Neural cell (in vitro differentiated cells): ENCODE results near the gene CCM2L.

Source experiments
- EP300 ChIP-seq: fragments of 450-650 bp; conservative IDR thresholded peaks from 2 replicates; pipeline ENCODE4 v1.6.1; 2014; ENCODE audit warnings: antibody characterized with exemption, mild to moderate bottlenecking, moderate library complexity; ENCODE audit not compliant: poor library complexity, severe bottlenecking
- EZH2 ChIP-seq: fragments of 200-600, 300-800 bp; shearing (Covaris generic), sonication (generic); IDR thresholded peaks from 2 replicates; pipeline ENCODE4 v1.6.1; 2014; ENCODE audit warnings: antibody characterized with exemption, low read length, borderline replicate concordance, mild to moderate bottlenecking; ENCODE audit not compliant: insufficient read depth, poor library complexity, severe bottlenecking
- MXI1 ChIP-seq: fragments of 450-650 bp; conservative IDR thresholded peaks from 2 replicates; pipeline ENCODE4 v1.6.1; 2014; ENCODE audit warnings: antibody characterized with exemption, mild to moderate bottlenecking; ENCODE audit not compliant: poor library complexity, severe bottlenecking
- POLR2AphosphoS5 ChIP-seq: IDR thresholded peaks from 2 replicates; pipeline ENCODE4 v1.6.1; 2012
- RAD21 ChIP-seq: fragments of 450-650 bp; conservative IDR thresholded peaks from 2 replicates; pipeline ENCODE4 v1.6.1; 2014; ENCODE audit warnings: antibody characterized with exemption, mild to moderate bottlenecking, moderate library complexity
- SMC3 ChIP-seq: fragments of 450-650 bp; conservative IDR thresholded peaks from 2 replicates; pipeline ENCODE4 v1.6.1; 2014; ENCODE audit warnings: antibody characterized with exemption, mild to moderate bottlenecking, moderate library complexity; ENCODE audit not compliant: poor library complexity
- TAF1 ChIP-seq: IDR thresholded peaks from 2 replicates; pipeline ENCODE4 v1.6.1; 2012; ENCODE audit warnings: low read depth
- TF ChIP-seq, protein P1 (sequence below): fragments of 450-650 bp; IDR thresholded peaks from 2 replicates; pipeline ENCODE4 v1.5.1; 2014; ENCODE audit warnings: antibody characterized with exemption, mild to moderate bottlenecking, moderate library complexity; ENCODE audit not compliant: poor library complexity, severe bottlenecking
- TF ChIP-seq, protein P2 (sequence below): IDR thresholded peaks from 2 replicates; pipeline ENCODE4 v1.6.1; 2012; ENCODE audit warnings: borderline replicate concordance

DNA sequence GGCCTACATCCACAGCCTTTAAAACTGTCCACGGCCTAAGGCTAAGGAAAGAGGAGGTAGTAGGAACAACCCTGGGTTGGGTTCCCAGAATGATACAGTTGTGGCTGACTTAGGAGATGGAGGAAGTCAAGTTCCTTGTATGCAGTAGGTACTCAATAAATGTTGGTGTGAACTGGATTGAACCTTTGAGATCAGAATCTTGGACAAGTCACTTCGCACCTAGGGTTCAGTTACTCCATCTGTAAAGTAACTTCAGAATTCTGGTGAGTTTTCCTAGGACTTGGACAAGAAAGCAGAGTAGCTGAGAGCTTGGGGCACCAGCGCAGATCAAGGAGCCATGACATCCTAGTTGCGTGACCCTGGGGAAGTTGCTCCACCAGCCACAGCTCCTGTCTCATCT is 33.2 kb upstream of the CCM2L start:
- TF ChIP-seq RAD21: no peak
- TF ChIP-seq, protein P1, sequence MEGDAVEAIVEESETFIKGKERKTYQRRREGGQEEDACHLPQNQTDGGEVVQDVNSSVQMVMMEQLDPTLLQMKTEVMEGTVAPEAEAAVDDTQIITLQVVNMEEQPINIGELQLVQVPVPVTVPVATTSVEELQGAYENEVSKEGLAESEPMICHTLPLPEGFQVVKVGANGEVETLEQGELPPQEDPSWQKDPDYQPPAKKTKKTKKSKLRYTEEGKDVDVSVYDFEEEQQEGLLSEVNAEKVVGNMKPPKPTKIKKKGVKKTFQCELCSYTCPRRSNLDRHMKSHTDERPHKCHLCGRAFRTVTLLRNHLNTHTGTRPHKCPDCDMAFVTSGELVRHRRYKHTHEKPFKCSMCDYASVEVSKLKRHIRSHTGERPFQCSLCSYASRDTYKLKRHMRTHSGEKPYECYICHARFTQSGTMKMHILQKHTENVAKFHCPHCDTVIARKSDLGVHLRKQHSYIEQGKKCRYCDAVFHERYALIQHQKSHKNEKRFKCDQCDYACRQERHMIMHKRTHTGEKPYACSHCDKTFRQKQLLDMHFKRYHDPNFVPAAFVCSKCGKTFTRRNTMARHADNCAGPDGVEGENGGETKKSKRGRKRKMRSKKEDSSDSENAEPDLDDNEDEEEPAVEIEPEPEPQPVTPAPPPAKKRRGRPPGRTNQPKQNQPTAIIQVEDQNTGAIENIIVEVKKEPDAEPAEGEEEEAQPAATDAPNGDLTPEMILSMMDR: no peak
- no peak for TF ChIP-seq POLR2AphosphoS5
- no peak for TF ChIP-seq EP300
- TF ChIP-seq, protein P2, sequence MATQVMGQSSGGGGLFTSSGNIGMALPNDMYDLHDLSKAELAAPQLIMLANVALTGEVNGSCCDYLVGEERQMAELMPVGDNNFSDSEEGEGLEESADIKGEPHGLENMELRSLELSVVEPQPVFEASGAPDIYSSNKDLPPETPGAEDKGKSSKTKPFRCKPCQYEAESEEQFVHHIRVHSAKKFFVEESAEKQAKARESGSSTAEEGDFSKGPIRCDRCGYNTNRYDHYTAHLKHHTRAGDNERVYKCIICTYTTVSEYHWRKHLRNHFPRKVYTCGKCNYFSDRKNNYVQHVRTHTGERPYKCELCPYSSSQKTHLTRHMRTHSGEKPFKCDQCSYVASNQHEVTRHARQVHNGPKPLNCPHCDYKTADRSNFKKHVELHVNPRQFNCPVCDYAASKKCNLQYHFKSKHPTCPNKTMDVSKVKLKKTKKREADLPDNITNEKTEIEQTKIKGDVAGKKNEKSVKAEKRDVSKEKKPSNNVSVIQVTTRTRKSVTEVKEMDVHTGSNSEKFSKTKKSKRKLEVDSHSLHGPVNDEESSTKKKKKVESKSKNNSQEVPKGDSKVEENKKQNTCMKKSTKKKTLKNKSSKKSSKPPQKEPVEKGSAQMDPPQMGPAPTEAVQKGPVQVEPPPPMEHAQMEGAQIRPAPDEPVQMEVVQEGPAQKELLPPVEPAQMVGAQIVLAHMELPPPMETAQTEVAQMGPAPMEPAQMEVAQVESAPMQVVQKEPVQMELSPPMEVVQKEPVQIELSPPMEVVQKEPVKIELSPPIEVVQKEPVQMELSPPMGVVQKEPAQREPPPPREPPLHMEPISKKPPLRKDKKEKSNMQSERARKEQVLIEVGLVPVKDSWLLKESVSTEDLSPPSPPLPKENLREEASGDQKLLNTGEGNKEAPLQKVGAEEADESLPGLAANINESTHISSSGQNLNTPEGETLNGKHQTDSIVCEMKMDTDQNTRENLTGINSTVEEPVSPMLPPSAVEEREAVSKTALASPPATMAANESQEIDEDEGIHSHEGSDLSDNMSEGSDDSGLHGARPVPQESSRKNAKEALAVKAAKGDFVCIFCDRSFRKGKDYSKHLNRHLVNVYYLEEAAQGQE: no peak
- TF ChIP-seq EZH2: no peak
- no peak for TF ChIP-seq MXI1
- TF ChIP-seq TAF1: no peak
- TF ChIP-seq SMC3: no peak
